DLD1 (cell line): Measurements from ENCODE around the gene PM20D1.

Experiments
- in situ Hi-C: cut with HindIII; loops from 2 replicates; pipeline ENCODE4 v1.10.0; 2017; ENCODE audit warnings: low sequenced_read_pairs

Gene PM20D1

DNA sequence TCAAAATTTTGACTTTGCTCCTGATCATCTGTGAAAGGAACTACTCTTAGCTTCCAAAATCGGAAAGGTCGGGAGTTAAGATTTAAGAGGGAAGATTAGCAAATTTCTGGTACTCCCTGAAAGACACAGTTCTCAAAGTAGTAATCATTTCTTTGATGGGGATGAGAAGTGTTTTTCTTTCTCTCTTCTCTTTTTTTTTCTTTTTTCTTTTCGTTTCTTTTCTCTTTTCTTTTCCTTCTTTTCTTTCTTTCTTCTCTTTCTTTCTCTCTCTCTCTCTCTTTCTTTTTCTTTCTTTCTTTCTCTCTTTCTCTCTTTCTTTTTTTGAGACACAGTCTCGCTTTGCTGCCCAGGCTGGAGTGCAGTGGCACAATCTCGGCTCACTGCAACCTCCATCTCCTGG, 69.6 kb downstream of the PM20D1 start:
- in situ Hi-C loops, result no loop called here
